ENCODE results near the gene DYTN.

DYTN gene

DNA sequence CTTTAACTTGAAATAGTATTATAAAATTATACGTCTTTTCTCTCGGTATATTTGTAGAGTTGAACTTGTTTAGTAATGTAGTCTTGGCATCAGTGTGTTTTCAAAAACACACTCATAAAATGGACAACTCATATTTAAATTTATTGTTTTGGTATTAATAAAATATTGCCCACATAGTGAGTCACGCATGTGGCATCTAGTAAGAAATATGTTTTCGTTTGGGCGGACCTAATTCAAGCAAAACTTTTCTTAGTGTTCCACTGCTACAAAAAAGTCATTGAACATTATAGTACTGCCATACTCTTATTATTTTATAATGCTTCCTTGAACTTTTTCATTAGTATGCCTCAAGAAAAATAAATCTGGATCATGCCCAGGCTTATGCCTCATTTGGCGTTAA lies 107.0 kb downstream of the DYTN start:
- Mint-ChIP-seq H3K36me3 (no peaks in the 10 kb centered on the region), H3K4me3 (no peak overlapping the region), H3K27ac (no peak overlapping the region), H3K27me3 (no peaks in the 10 kb centered on the region), H3K9me3 (ENCODE audit: low read depth) (no peaks in the 10 kb centered on the region), H3K4me1 (ENCODE audit: low read depth) (no peaks in the 10 kb centered on the region)

DNA sequence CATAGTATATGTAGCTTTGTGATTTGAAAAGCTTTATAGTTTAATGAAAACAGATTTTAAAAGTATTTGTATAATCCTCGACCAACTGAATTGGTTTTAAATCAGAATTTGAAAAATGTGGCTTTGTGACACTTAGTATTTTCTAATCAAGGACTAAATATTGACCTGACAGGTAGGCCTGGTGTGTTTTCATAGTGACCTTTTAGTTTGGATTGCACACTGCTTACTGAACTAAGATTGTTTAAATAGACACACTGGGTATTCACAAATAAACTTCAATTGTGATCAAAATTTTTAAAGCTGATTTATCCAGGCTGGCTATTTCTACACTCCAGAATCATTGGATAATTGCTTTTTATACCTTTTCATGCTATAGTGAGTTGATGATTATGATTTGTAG lies 107.7 kb downstream of the DYTN start:
- peaks cover 2% of the 10 kb centered on the region for H3K27me3 Mint-ChIP-seq
- no peaks in the 10 kb centered on the region for H3K9me3 Mint-ChIP-seq (ENCODE audit: low read depth)
- no peaks in the 10 kb centered on the region for H3K36me3 Mint-ChIP-seq
- no peaks in the 10 kb centered on the region for H3K4me1 Mint-ChIP-seq (ENCODE audit: low read depth)
- H3K4me3 Mint-ChIP-seq = no peak overlapping the region
- no peak overlapping the region for H3K27ac Mint-ChIP-seq

DNA sequence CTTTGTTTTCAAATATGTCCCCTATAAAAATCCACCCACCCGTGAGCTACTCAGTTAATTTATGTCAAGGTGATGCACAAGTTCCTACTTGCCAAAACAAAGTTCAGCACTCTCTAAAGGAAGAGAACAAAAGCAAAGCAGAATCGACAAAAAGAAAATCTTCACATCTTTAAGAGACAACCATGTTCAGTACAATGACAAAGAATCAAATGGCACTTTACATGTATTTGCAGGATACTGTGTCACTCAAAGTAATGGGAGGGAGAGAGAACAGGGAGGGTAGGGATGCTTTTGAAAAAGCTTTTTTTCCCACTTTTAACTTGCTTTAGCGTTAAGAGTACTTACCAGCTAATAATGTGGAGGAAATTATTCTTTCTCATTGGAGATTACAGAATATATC lies 115.0 kb downstream of the DYTN start:
- H3K4me3 Mint-ChIP-seq = no peak overlapping the region
- no peaks in the 10 kb centered on the region for H3K4me1 Mint-ChIP-seq (ENCODE audit: low read depth)
- peaks cover 8% of the 10 kb centered on the region for H3K27me3 Mint-ChIP-seq
- H3K27ac Mint-ChIP-seq = no peak overlapping the region
- no peaks in the 10 kb centered on the region for H3K36me3 Mint-ChIP-seq
- no peaks in the 10 kb centered on the region for H3K9me3 Mint-ChIP-seq (ENCODE audit: low read depth)

All from activated naive CD8-positive, alpha-beta T cell (primary cell).